ENCODE measurements around the gene MRNIP. TPM values are rescaled to one million over a fixed set of nuclear protein-coding genes. Genes with fewer than 3 reads are reported as not detected.

The MRNIP gene
- total RNA-seq, 1 donor from 2014 or later: 25.4 TPM

- Histone ChIP-seq H3K36me3 (peaks cover 72% of the 10 kb centered on the region), H3K27me3 (no peaks in the 10 kb centered on the region), H3K27ac (no peak overlapping the region), H3K4me3 (no peak overlapping the region), H3K9me3 (peaks cover 9% of the 10 kb centered on the region), H3K4me1 (no peaks in the 10 kb centered on the region)
- intact Hi-C loops (cut with DNase I): no loop called here
- no peak for DNase-seq
- peak; percentile 5 for ATAC-seq
- TF ChIP-seq, protein P1, sequence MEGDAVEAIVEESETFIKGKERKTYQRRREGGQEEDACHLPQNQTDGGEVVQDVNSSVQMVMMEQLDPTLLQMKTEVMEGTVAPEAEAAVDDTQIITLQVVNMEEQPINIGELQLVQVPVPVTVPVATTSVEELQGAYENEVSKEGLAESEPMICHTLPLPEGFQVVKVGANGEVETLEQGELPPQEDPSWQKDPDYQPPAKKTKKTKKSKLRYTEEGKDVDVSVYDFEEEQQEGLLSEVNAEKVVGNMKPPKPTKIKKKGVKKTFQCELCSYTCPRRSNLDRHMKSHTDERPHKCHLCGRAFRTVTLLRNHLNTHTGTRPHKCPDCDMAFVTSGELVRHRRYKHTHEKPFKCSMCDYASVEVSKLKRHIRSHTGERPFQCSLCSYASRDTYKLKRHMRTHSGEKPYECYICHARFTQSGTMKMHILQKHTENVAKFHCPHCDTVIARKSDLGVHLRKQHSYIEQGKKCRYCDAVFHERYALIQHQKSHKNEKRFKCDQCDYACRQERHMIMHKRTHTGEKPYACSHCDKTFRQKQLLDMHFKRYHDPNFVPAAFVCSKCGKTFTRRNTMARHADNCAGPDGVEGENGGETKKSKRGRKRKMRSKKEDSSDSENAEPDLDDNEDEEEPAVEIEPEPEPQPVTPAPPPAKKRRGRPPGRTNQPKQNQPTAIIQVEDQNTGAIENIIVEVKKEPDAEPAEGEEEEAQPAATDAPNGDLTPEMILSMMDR (IDR thresholded peaks at IDR 0.05): no peak
These were observed 21.5 kb upstream of the MRNIP start for GRCh38 chr5:179880066-179880650.

- ATAC-seq: peak; percentile 4
- H3K36me3 ChIP-seq: peaks cover 72% of the 10 kb centered on the region
- no peak for DNase-seq
- no peak overlapping the region for H3K27ac ChIP-seq
- intact Hi-C loops (cut with DNase I): no loop called here
- H3K4me1 ChIP-seq: no peaks in the 10 kb centered on the region
- no peaks in the 10 kb centered on the region for H3K27me3 ChIP-seq
- TF ChIP-seq, protein P1 (IDR thresholded peaks at IDR 0.05): no peak
- H3K9me3 ChIP-seq: peaks cover 9% of the 10 kb centered on the region
- no peak overlapping the region for H3K4me3 ChIP-seq
These were observed 21.0 kb upstream of the MRNIP start for GRCh38 chr5:179879690-179880010.

- intact Hi-C loops (cut with DNase I): no loop called here
- peak; percentile 18 for ATAC-seq
- TF ChIP-seq, protein P1 (IDR thresholded peaks at IDR 0.05): no peak
- DNase-seq: no peak
- Histone ChIP-seq H3K9me3 (peaks cover 9% of the 10 kb centered on the region), H3K27me3 (no peaks in the 10 kb centered on the region), H3K4me3 (no peak overlapping the region), H3K36me3 (peaks cover 72% of the 10 kb centered on the region), H3K27ac (no peak overlapping the region), H3K4me1 (no peaks in the 10 kb centered on the region)
These were observed 20.5 kb upstream of the MRNIP start for GRCh38 chr5:179879003-179879689.

DNA sequence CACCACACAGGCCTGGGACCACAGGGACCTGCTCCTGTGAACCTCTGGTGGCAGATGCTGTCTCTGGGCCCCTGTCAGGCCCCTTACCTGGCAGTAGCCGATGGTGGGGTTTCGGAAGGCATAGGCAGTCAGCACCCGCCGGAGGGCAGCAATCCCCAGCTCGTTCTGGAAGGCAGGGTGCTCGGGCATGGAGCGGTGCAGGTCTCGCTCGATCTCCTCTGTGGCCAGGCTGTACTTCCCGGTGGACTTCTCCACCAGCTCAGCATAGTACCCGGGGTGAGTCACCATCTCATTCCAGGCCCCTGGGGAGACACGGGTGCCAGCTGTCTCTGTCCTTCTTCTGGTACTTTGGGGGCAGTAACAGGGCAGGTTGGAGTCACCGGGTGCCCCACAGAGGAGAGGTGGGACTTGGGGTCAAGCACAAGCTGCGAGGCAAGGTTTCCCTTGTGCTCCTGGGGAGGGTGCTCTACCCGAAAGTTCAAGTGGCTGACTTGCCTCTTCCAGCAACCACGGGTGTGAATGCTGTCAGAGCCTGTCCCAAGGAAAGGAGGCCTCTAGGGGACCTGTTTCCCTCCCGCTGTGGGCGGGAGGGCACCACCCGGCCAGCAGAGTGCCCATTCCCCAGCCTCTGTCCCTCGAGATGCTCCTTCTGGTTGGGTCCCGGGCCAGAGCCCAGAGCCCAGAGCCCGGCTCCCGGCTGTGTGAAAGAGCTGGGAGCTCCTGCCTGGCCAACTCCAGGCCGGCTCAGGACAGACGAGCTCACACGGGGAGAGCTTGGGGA is 19.8 kb upstream of the MRNIP start:
- H3K4me1 ChIP-seq: no peaks in the 10 kb centered on the region
- ATAC-seq (peak; percentile 4), DNase-seq (no peak)
- TF ChIP-seq, protein P1 (IDR thresholded peaks at IDR 0.05): no peak
- H3K4me3 ChIP-seq: no peak overlapping the region
- peaks cover 72% of the 10 kb centered on the region for H3K36me3 ChIP-seq
- H3K27me3 ChIP-seq: no peaks in the 10 kb centered on the region
- peaks cover 9% of the 10 kb centered on the region for H3K9me3 ChIP-seq
- no peak overlapping the region for H3K27ac ChIP-seq
- intact Hi-C loops (cut with DNase I): no loop called here

GRCh38 chr5:179876610-179876952 is 18.0 kb upstream of the MRNIP start:
- TF ChIP-seq, protein P1 (IDR thresholded peaks at IDR 0.05): no peak
- peaks cover 86% of the 10 kb centered on the region for H3K36me3 ChIP-seq
- intact Hi-C loops (cut with DNase I): no loop called here

More at GRCh38 chr5:179876610-179876952, 18.0 kb upstream of the MRNIP start:
- no peaks in the 10 kb centered on the region for H3K27me3 ChIP-seq
- no peak for ATAC-seq
- H3K27ac ChIP-seq: no peak overlapping the region
- H3K4me3 ChIP-seq: no peak overlapping the region
- DNase-seq: no peak
- H3K9me3 ChIP-seq: no peaks in the 10 kb centered on the region
- H3K4me1 ChIP-seq: no peaks in the 10 kb centered on the region

Data from upper lobe of right lung (tissue), 1 donor.